ENCODE measurements around the gene HRH1. TPM values are rescaled to one million over a fixed set of nuclear protein-coding genes. Genes with fewer than 3 reads are reported as not detected.

Gene HRH1
- total RNA-seq, 1 experiment from 2014 or later, result 1.3 TPM

DNA sequence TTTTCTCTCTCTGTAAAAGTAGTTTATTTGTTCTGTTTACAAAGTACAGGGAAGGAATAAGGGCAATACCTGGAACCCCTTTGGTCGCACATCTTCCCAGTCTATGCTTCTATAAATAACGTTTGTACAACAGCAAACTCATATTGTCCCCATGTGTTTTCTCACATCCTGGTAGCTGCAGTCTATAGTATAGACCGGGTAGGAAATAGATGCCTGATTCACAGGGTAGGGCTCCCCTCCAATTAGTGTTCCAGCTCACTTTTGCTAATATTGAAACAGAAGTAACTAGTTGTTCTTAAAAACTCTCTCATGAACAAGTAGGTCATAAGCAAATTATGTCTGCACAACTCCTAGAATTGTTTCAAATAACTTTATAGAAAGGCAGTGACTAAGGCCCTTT lies 135.6 kb downstream of the HRH1 start:
- no peaks in the 10 kb centered on the region for H3K36me3 Mint-ChIP-seq (ENCODE audit: insufficient read depth, unreplicated experiment)
- no peak overlapping the region for H3K27ac Mint-ChIP-seq (ENCODE audit: unreplicated experiment)
- CTCF ChIA-PET, result no interaction called here
- H3K9me3 ChIP-seq, result no peaks in the 10 kb centered on the region
- no peaks in the 10 kb centered on the region for H3K9me3 Mint-ChIP-seq (ENCODE audit: unreplicated experiment)
- no TSS peak for BruUV-seq (replicated peaks)
- intact Hi-C loops (cut with micrococcal nuclease; ENCODE audit: unreplicated experiment), result no loop called here
- H3K4me3 ChIP-seq (ENCODE audit: low read depth, low read length), result no peak overlapping the region
- no peak overlapping the region for H3K4me3 Mint-ChIP-seq (ENCODE audit: unreplicated experiment)
- H3K27me3 Mint-ChIP-seq (ENCODE audit: insufficient read depth, unreplicated experiment), result no peaks in the 10 kb centered on the region
- TF ChIP-seq, protein P1, sequence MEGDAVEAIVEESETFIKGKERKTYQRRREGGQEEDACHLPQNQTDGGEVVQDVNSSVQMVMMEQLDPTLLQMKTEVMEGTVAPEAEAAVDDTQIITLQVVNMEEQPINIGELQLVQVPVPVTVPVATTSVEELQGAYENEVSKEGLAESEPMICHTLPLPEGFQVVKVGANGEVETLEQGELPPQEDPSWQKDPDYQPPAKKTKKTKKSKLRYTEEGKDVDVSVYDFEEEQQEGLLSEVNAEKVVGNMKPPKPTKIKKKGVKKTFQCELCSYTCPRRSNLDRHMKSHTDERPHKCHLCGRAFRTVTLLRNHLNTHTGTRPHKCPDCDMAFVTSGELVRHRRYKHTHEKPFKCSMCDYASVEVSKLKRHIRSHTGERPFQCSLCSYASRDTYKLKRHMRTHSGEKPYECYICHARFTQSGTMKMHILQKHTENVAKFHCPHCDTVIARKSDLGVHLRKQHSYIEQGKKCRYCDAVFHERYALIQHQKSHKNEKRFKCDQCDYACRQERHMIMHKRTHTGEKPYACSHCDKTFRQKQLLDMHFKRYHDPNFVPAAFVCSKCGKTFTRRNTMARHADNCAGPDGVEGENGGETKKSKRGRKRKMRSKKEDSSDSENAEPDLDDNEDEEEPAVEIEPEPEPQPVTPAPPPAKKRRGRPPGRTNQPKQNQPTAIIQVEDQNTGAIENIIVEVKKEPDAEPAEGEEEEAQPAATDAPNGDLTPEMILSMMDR (IDR thresholded peaks at IDR 0.05; ENCODE audit: insufficient read depth in 1 of 2, low read depth in 1 of 2, low read length in 1 of 2, severe bottlenecking in 1 of 2, unreplicated experiment in 1 of 2), result no peak
- DNase-seq, result no peak
- POLR2A ChIA-PET, result interaction anchor here (1.0 kb wide), 1 partner anchor 18 kb away, joined by 5 read pairs; the partner anchor contains the start of gene ATG7
- no peaks in the 10 kb centered on the region for H3K36me3 ChIP-seq (ENCODE audit: control insufficient read depth, insufficient read depth, low read length)
- H3K4me1 ChIP-seq, result 0 out of 2 replicates have a peak, but pooled peaks cover 11% of the 10 kb centered on the region
- peaks cover 17% of the 10 kb centered on the region for H3K4me1 Mint-ChIP-seq (ENCODE audit: low read depth, unreplicated experiment)
- H3K27me3 ChIP-seq (replicated peaks; ENCODE audit: control insufficient read depth, insufficient read depth, low read length), result no peaks in the 10 kb centered on the region

DNA sequence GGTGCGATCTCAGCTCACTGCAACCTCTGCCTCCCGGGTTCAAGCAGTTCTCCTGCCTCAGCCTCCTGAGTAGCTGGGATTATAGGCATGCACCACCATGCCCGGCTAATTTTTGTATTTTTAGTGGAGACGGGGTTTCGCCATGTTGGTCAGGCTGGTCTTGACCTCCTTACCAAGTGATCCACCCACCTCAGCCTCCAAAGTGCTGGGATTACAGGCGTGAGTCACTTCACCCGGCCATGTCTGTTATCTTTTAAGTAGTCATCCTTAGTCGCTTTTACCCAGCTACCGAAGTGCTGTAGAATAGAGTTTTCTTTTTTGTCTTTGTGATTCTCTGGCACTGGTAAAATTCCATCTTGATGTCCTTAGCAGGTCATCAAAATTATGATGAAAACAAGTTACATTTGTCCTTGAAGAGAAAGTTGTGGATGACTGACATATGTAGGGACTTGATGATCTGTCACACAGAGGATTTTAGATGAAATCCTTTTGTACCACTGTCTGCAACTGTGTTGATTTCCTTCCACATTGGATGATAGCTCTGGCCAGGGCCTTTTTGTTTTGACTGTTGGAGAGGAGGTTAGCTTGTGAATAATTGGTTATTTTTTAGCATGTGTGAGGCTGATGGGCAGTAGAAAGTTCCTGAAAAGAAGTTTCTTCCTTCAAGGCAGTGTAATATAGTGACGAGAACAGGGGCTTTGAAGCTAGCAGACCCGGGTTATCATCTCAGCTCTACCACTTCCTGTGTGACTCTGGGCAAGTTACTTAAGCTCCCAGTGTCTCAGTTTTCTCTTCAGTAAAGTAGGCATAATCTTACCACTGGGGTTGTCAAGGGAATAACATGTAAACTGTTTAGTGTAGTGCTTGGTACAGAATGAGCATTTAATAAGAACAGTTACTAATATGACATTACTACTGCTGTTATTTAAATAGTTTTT lies 136.7 kb downstream of the HRH1 start:
- no peak for DNase-seq
- POLR2A ChIA-PET, result no interaction called here
- CTCF ChIA-PET, result no interaction called here
- no peaks in the 10 kb centered on the region for H3K36me3 Mint-ChIP-seq (ENCODE audit: insufficient read depth, unreplicated experiment)
- no peaks in the 10 kb centered on the region for H3K9me3 Mint-ChIP-seq (ENCODE audit: unreplicated experiment)
- TF ChIP-seq, protein P1 (IDR thresholded peaks at IDR 0.05; ENCODE audit: insufficient read depth in 1 of 2, low read depth in 1 of 2, low read length in 1 of 2, severe bottlenecking in 1 of 2, unreplicated experiment in 1 of 2), result no peak
- no TSS peak for BruUV-seq (replicated peaks)
- no peak overlapping the region for H3K27ac Mint-ChIP-seq (ENCODE audit: unreplicated experiment)
- no peak overlapping the region for H3K4me3 Mint-ChIP-seq (ENCODE audit: unreplicated experiment)
- H3K27me3 ChIP-seq (replicated peaks; ENCODE audit: control insufficient read depth, insufficient read depth, low read length), result no peaks in the 10 kb centered on the region
- H3K27me3 Mint-ChIP-seq (ENCODE audit: insufficient read depth, unreplicated experiment), result no peaks in the 10 kb centered on the region
- no peak overlapping the region for H3K4me3 ChIP-seq (ENCODE audit: low read depth, low read length)
- H3K36me3 ChIP-seq (ENCODE audit: control insufficient read depth, insufficient read depth, low read length), result no peaks in the 10 kb centered on the region
- 0 out of 2 replicates have a peak, but pooled peaks cover 11% of the 10 kb centered on the region for H3K4me1 ChIP-seq
- peaks cover 17% of the 10 kb centered on the region for H3K4me1 Mint-ChIP-seq (ENCODE audit: low read depth, unreplicated experiment)
- intact Hi-C loops (cut with micrococcal nuclease; ENCODE audit: unreplicated experiment), result no loop called here
- no peaks in the 10 kb centered on the region for H3K9me3 ChIP-seq

DNA sequence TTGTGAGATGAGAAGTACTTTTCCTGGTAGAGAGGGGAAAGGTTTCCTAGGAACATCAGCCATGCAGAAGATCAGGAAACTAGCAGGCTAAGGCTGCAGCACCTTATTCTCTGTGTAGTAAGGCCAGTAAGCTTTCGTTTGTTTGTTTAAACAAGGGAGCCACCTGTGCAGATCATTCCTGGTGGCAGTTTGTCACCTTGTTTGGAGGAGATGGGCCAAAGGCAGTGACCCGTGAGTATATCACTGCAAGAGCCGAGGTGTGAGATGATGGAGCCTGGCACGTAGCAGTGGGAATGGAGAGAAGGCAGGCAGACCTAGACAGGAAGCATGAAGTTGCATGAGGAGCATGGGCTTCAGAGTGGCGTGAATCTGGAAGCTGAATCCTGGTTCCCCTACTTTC lies 137.5 kb downstream of the HRH1 start:
- 0 out of 2 replicates have a peak, but pooled peaks cover 11% of the 10 kb centered on the region for H3K4me1 ChIP-seq
- Mint-ChIP-seq H3K9me3 (ENCODE audit: unreplicated experiment) (no peaks in the 10 kb centered on the region), H3K4me1 (ENCODE audit: low read depth, unreplicated experiment) (peaks cover 17% of the 10 kb centered on the region), H3K27me3 (ENCODE audit: insufficient read depth, unreplicated experiment) (no peaks in the 10 kb centered on the region), H3K27ac (ENCODE audit: unreplicated experiment) (no peak overlapping the region), H3K36me3 (ENCODE audit: insufficient read depth, unreplicated experiment) (no peaks in the 10 kb centered on the region), H3K4me3 (ENCODE audit: unreplicated experiment) (no peak overlapping the region)
- H3K9me3 ChIP-seq, result no peaks in the 10 kb centered on the region
- no peak for DNase-seq
- H3K36me3 ChIP-seq (ENCODE audit: control insufficient read depth, insufficient read depth, low read length), result no peaks in the 10 kb centered on the region
- TF ChIP-seq, protein P1 (IDR thresholded peaks at IDR 0.05; ENCODE audit: insufficient read depth in 1 of 2, low read depth in 1 of 2, low read length in 1 of 2, severe bottlenecking in 1 of 2, unreplicated experiment in 1 of 2), result no peak
- ChIA-PET POLR2A (no interaction called here), CTCF (no interaction called here)
- H3K27me3 ChIP-seq (replicated peaks; ENCODE audit: control insufficient read depth, insufficient read depth, low read length), result no peaks in the 10 kb centered on the region
- intact Hi-C loops (cut with micrococcal nuclease; ENCODE audit: unreplicated experiment), result no loop called here
- no peak overlapping the region for H3K4me3 ChIP-seq (ENCODE audit: low read depth, low read length)
- BruUV-seq (replicated peaks), result no TSS peak
